Brain pericyte (primary cell): Measurements from ENCODE around the gene FBXO24.
A peak's percentile ranks its signal among the peaks of the same experiment; 100 is the strongest.
"Not testable (repeated sequence)": the region's sequence is repeated elsewhere in the genome, so short reads cannot be mapped to it uniquely, and the experiment has no call there.

Source experiments
- DNase-seq: peaks from one replicate; pipeline ENCODE4 v3.0.0-alpha.2; 2012; ENCODE audit warnings: low read depth, low spot score

FBXO24 gene

GRCh38 chr7:100586266-100587025 lies at the start of gene FBXO24:
TSS of gene FBXO24 (plus strand) at chr7:100586328. CDS start at chr7:100586626, 298 bp downstream.
- DNase-seq: peak; percentile 100

GRCh38 chr7:100536695-100537094 lies 49.4 kb upstream of the FBXO24 start:
- not testable (repeated sequence) for DNase-seq

- no peak for DNase-seq
These were observed 47.8 kb upstream of the FBXO24 start for GRCh38 chr7:100538348-100538653.

- peak; percentile 100 for DNase-seq
These were observed 47.3 kb upstream of the FBXO24 start, which contains the start of gene AGFG2 for GRCh38 chr7:100538654-100539435. TSS of gene AGFG2 (plus strand) at chr7:100539203. CDS start at chr7:100539347, 144 bp downstream.

- no peak for DNase-seq
These were observed 46.6 kb upstream of the FBXO24 start for GRCh38 chr7:100539436-100540006.

GRCh38 chr7:100540073-100540723 lies 45.9 kb upstream of the FBXO24 start:
- no peak for DNase-seq

GRCh38 chr7:100541309-100541708 lies 44.8 kb upstream of the FBXO24 start:
- not testable (repeated sequence) for DNase-seq

- no peak for DNase-seq
These were observed 42.5 kb upstream of the FBXO24 start for GRCh38 chr7:100543586-100543985.

- no peak for DNase-seq
These were observed 41.7 kb upstream of the FBXO24 start for GRCh38 chr7:100544386-100544785.

- no peak for DNase-seq
These were observed 41.2 kb upstream of the FBXO24 start for GRCh38 chr7:100544967-100545359.

- peak; percentile 63 for DNase-seq
These were observed 40.6 kb upstream of the FBXO24 start for GRCh38 chr7:100545360-100546128.

GRCh38 chr7:100546129-100546925 lies 39.8 kb upstream of the FBXO24 start:
- DNase-seq: no peak

GRCh38 chr7:100546926-100547800 lies 39.0 kb upstream of the FBXO24 start:
- no peak for DNase-seq

GRCh38 chr7:100547872-100548271 lies 38.3 kb upstream of the FBXO24 start:
- no peak for DNase-seq

GRCh38 chr7:100548446-100548845 lies 37.7 kb upstream of the FBXO24 start:
- DNase-seq: not testable (repeated sequence)

- no peak for DNase-seq
These were observed 33.6 kb upstream of the FBXO24 start for GRCh38 chr7:100552532-100552931.

GRCh38 chr7:100553032-100553431 lies 33.1 kb upstream of the FBXO24 start:
- DNase-seq: no peak

- DNase-seq: no peak
These were observed 30.4 kb upstream of the FBXO24 start for GRCh38 chr7:100555701-100556100.

- no peak for DNase-seq
These were observed 29.6 kb upstream of the FBXO24 start for GRCh38 chr7:100556541-100556940.
